ENCODE results near the gene ACTA1.

Gene ACTA1

DNA sequence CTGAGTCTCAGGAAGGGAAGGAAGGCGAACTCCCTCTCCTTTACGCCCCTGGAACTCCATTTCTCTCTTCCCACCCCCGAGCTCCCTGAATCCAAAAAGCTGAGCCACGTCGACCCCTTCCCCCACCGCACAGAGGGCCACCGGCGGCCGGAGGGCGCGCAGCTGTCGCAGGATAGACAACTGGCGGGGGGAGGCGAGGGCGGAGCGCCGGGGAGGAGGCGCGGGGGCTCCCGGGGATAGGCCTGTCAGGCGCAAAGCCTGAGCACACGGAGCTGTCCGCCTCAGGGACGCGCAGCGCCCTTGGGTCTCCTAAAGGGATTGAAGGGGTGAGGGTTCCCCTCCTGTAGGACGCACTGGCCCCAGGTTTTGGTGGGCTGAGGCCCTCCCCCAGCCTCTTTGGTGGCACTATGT, 752 bp upstream of the ACTA1 start:
- Histone ChIP-seq H3K36me3 (ENCODE audit: insufficient read depth, low read length) (peaks cover under 1% of the 10 kb centered on the region; the same call in 1 of the 2 replicates), H3K4me2 (ENCODE audit: insufficient read depth, low read length) (no peak overlapping the region), H3K4me3 (ENCODE audit: low read depth in 1 of 2, low read length in 2 of 2) (no peak overlapping the region), H2AFZ (ENCODE audit: low read depth, low read length) (no peak overlapping the region), H3K4me1 (ENCODE audit: insufficient read depth, low read length) (no peaks in the 10 kb centered on the region), H4K20me1 (ENCODE audit: insufficient read depth, low read length) (no peaks in the 10 kb centered on the region; the same call in 1 of the 2 replicates), H3K9me3 (ENCODE audit: insufficient read depth, low read length, severe bottlenecking) (no peaks in the 10 kb centered on the region), H3K79me2 (ENCODE audit: insufficient read depth, low read length) (no peaks in the 10 kb centered on the region), H3K9ac (ENCODE audit: low read depth, low read length) (no peak overlapping the region), H3K27me3 (ENCODE audit: insufficient read depth, low read length, poor library complexity) (no peaks in the 10 kb centered on the region), H3K27ac (ENCODE audit: low read length) (no peak overlapping the region)
- DNase-seq, result no peak
- TF ChIP-seq EZH2 (IDR thresholded peaks at IDR 0.05; ENCODE audit: borderline replicate concordance, low read depth, low read length, severe bottlenecking), result no peak
- TF ChIP-seq, protein P1, sequence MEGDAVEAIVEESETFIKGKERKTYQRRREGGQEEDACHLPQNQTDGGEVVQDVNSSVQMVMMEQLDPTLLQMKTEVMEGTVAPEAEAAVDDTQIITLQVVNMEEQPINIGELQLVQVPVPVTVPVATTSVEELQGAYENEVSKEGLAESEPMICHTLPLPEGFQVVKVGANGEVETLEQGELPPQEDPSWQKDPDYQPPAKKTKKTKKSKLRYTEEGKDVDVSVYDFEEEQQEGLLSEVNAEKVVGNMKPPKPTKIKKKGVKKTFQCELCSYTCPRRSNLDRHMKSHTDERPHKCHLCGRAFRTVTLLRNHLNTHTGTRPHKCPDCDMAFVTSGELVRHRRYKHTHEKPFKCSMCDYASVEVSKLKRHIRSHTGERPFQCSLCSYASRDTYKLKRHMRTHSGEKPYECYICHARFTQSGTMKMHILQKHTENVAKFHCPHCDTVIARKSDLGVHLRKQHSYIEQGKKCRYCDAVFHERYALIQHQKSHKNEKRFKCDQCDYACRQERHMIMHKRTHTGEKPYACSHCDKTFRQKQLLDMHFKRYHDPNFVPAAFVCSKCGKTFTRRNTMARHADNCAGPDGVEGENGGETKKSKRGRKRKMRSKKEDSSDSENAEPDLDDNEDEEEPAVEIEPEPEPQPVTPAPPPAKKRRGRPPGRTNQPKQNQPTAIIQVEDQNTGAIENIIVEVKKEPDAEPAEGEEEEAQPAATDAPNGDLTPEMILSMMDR (IDR thresholded peaks at IDR 0.05; ENCODE audit: borderline replicate concordance, extremely low read depth, low read length, poor library complexity, severe bottlenecking), result no peak
- ATAC-seq (ENCODE audit: insufficient read depth, low read depth), result peak; percentile 28; the same call in 2 of the 3 replicates

DNA sequence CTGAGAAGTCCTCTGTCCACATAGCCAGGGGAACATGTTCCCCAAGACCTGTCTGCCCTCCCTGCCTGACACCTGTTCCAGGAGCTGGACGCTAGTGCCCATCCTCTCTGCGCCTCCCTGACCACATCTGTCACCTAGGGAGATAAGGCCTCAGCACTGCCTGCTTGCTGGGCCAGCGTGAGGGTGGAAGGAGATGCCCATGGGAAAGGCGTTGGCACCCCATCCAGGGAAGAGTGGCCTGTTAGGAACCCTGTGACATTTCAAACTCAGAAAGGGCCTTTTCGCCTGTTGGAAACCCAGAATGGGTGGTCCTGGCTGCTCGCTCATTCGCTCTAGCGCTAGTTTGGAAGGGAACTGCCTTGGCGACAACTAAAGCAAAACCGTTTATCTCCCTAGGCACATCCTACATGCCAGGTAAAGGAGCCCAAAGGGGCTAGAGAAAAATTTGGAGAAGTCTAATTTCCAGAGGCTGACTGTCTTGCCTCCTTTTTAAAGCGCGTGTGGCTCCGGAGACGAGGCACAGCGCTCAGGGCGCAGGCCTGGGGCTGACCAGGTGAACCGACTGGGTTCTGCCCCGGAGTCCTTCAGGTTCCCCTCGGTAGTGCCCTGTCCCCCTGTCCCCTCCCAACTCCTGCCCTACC, 410 bp downstream of the ACTA1 start:
- H3K27me3 ChIP-seq (ENCODE audit: insufficient read depth, low read length, poor library complexity), result no peaks in the 10 kb centered on the region
- no peaks in the 10 kb centered on the region for H3K4me1 ChIP-seq (ENCODE audit: insufficient read depth, low read length)
- H3K4me3 ChIP-seq (ENCODE audit: low read depth in 1 of 2, low read length in 2 of 2), result no peak overlapping the region
- ATAC-seq (ENCODE audit: insufficient read depth, low read depth) (no peak), DNase-seq (no peak)
- no peak overlapping the region for H3K27ac ChIP-seq (ENCODE audit: low read length)
- TF ChIP-seq EZH2 (IDR thresholded peaks at IDR 0.05; ENCODE audit: borderline replicate concordance, low read depth, low read length, severe bottlenecking), result no peak
- TF ChIP-seq, protein P1 (IDR thresholded peaks at IDR 0.05; ENCODE audit: borderline replicate concordance, extremely low read depth, low read length, poor library complexity, severe bottlenecking), result no peak
- H3K79me2 ChIP-seq (ENCODE audit: insufficient read depth, low read length), result no peaks in the 10 kb centered on the region
- H3K9ac ChIP-seq (ENCODE audit: low read depth, low read length), result no peak overlapping the region
- no peaks in the 10 kb centered on the region; the same call in 1 of the 2 replicates for H4K20me1 ChIP-seq (ENCODE audit: insufficient read depth, low read length)
- no peaks in the 10 kb centered on the region for H3K9me3 ChIP-seq (ENCODE audit: insufficient read depth, low read length, severe bottlenecking)
- H2AFZ ChIP-seq (ENCODE audit: low read depth, low read length), result no peak overlapping the region
- no peaks in the 10 kb centered on the region for H3K36me3 ChIP-seq (ENCODE audit: insufficient read depth, low read length)
- no peak overlapping the region for H3K4me2 ChIP-seq (ENCODE audit: insufficient read depth, low read length)

DNA sequence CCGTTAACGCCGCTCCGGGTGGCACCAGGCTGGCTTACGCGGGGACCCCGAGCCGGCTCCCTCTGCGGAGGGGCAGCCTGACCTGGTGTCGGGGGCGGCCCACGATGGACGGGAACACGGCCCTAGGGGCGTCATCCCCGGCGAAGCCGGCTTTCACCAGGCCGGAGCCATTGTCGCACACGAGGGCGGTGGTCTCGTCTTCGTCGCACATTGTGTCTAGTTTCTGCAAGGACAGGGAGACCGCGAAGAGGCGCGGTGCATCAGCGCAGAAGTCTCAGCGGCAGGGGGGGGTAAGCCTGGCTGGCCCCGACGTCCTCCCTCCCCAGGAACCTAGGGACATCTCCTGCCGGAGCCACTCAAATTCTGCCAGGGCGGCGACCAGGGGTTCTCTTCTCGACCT, 989 bp downstream of the ACTA1 start:
- no peaks in the 10 kb centered on the region for H3K4me1 ChIP-seq (ENCODE audit: insufficient read depth, low read length)
- H3K36me3 ChIP-seq (ENCODE audit: insufficient read depth, low read length), result no peaks in the 10 kb centered on the region
- no peak overlapping the region for H3K9ac ChIP-seq (ENCODE audit: low read depth, low read length)
- no peaks in the 10 kb centered on the region for H3K27me3 ChIP-seq (ENCODE audit: insufficient read depth, low read length, poor library complexity)
- H3K4me2 ChIP-seq (ENCODE audit: insufficient read depth, low read length), result no peak overlapping the region
- H3K27ac ChIP-seq (ENCODE audit: low read length), result no peak overlapping the region
- no peak for ATAC-seq (ENCODE audit: insufficient read depth, low read depth)
- no peaks in the 10 kb centered on the region for H3K79me2 ChIP-seq (ENCODE audit: insufficient read depth, low read length)
- H2AFZ ChIP-seq (ENCODE audit: low read depth, low read length), result no peak overlapping the region
- TF ChIP-seq, protein P1 (IDR thresholded peaks at IDR 0.05; ENCODE audit: borderline replicate concordance, extremely low read depth, low read length, poor library complexity, severe bottlenecking), result no peak
- TF ChIP-seq EZH2 (IDR thresholded peaks at IDR 0.05; ENCODE audit: borderline replicate concordance, low read depth, low read length, severe bottlenecking), result no peak
- DNase-seq, result no peak
- H3K9me3 ChIP-seq (ENCODE audit: insufficient read depth, low read length, severe bottlenecking), result no peaks in the 10 kb centered on the region
- H4K20me1 ChIP-seq (ENCODE audit: insufficient read depth, low read length), result no peaks in the 10 kb centered on the region; the same call in 1 of the 2 replicates
- H3K4me3 ChIP-seq (ENCODE audit: low read depth in 1 of 2, low read length in 2 of 2), result no peak overlapping the region

Data from DND-41 (cell line).